ENCODE data around the gene CASD1.

The CASD1 gene

DNA sequence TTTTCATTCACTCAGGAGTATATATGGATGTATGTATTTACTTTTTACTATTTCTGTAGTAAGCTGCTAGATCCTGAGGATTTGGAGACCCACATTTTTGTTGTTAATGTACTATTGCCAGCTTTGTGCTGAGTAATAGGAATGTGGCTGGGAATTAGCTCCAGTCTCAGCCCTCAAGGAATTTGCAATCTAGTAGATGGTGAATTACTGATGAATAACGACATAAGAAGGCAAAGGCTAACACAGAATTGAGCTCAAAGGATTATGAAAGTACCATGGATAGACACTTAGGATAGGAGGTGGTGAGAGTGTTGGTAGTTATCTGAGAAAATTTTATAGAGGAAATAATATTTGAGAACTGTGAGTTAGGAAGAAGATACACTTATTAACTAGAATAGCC, 19.9 kb downstream of the CASD1 start:
- no peak for TF ChIP-seq EZH2phosphoT487 (IDR thresholded peaks at IDR 0.05; ENCODE audit: borderline replicate concordance, low read length)
- TF ChIP-seq, protein P1, sequence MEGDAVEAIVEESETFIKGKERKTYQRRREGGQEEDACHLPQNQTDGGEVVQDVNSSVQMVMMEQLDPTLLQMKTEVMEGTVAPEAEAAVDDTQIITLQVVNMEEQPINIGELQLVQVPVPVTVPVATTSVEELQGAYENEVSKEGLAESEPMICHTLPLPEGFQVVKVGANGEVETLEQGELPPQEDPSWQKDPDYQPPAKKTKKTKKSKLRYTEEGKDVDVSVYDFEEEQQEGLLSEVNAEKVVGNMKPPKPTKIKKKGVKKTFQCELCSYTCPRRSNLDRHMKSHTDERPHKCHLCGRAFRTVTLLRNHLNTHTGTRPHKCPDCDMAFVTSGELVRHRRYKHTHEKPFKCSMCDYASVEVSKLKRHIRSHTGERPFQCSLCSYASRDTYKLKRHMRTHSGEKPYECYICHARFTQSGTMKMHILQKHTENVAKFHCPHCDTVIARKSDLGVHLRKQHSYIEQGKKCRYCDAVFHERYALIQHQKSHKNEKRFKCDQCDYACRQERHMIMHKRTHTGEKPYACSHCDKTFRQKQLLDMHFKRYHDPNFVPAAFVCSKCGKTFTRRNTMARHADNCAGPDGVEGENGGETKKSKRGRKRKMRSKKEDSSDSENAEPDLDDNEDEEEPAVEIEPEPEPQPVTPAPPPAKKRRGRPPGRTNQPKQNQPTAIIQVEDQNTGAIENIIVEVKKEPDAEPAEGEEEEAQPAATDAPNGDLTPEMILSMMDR (IDR thresholded peaks at IDR 0.05; ENCODE audit: low read depth, low read length, poor library complexity, severe bottlenecking), result no peak
- H3K36me3 ChIP-seq (ENCODE audit: control insufficient read depth, low read length), result peaks cover 48% of the 10 kb centered on the region
- no peak overlapping the region for H3K4me3 ChIP-seq (ENCODE audit: low read length)
- H3K79me2 ChIP-seq (ENCODE audit: control insufficient read depth, low read length), result no peaks in the 10 kb centered on the region
- H3K27ac ChIP-seq (ENCODE audit: low read depth, low read length), result no peak overlapping the region; the same call in 1 of the 2 replicates
- H3F3A ChIP-seq (ENCODE audit: control insufficient read depth, insufficient read depth), result no peaks in the 10 kb centered on the region
- peaks cover 15% of the 10 kb centered on the region for H3K4me1 ChIP-seq (ENCODE audit: control insufficient read depth, low read length)
- H3K27me3 ChIP-seq (ENCODE audit: control insufficient read depth, low read length), result no peaks in the 10 kb centered on the region
- no peaks in the 10 kb centered on the region for H3K9me3 ChIP-seq (ENCODE audit: control insufficient read depth, insufficient read depth, low read length)
- H3K9me2 ChIP-seq (replicated peaks; ENCODE audit: control insufficient read depth, low read length), result no peaks in the 10 kb centered on the region
- H3K4me2 ChIP-seq (ENCODE audit: low read length), result peak overlapping the region; percentile 15; the same call in 1 of the 2 replicates
- H4K20me1 ChIP-seq (ENCODE audit: control insufficient read depth, insufficient read depth, low read depth, low read length), result no peaks in the 10 kb centered on the region

DNA sequence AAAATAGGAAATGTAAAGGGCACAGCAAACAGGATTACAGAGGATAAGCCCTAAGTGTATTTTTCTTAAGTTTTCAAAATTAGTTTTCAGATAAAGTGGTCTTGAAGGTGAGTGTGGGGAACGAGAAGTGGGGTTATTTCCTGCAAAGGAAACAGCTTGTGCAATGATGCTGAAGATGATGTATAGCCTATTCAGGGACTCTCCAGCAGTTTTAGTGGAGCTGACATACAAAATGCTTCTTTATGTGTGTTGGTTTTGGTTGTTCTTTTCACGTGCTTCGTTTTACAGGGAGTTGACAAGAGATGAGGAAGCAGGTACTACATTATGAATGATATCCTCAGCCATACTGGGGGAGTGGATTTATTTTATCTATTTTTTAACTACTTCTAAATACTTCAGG, 20.5 kb downstream of the CASD1 start:
- Histone ChIP-seq H3K79me2 (ENCODE audit: control insufficient read depth, low read length) (no peaks in the 10 kb centered on the region), H3K27ac (ENCODE audit: low read depth, low read length) (no peak overlapping the region; the same call in 1 of the 2 replicates), H3K4me1 (ENCODE audit: control insufficient read depth, low read length) (peaks cover 15% of the 10 kb centered on the region), H3K36me3 (ENCODE audit: control insufficient read depth, low read length) (peaks cover 53% of the 10 kb centered on the region), H3K9me3 (ENCODE audit: control insufficient read depth, insufficient read depth, low read length) (no peaks in the 10 kb centered on the region), H3K9me2 (replicated peaks; ENCODE audit: control insufficient read depth, low read length) (no peaks in the 10 kb centered on the region), H4K20me1 (ENCODE audit: control insufficient read depth, insufficient read depth, low read depth, low read length) (no peaks in the 10 kb centered on the region), H3K27me3 (ENCODE audit: control insufficient read depth, low read length) (no peaks in the 10 kb centered on the region), H3K4me3 (ENCODE audit: low read length) (no peak overlapping the region), H3F3A (ENCODE audit: control insufficient read depth, insufficient read depth) (no peaks in the 10 kb centered on the region), H3K4me2 (ENCODE audit: low read length) (peak overlapping the region; percentile 15; the same call in 1 of the 2 replicates)
- TF ChIP-seq EZH2phosphoT487 (IDR thresholded peaks at IDR 0.05; ENCODE audit: borderline replicate concordance, low read length), result no peak
- TF ChIP-seq, protein P1 (IDR thresholded peaks at IDR 0.05; ENCODE audit: low read depth, low read length, poor library complexity, severe bottlenecking), result no peak

- peaks cover 15% of the 10 kb centered on the region for H3K4me1 ChIP-seq (ENCODE audit: control insufficient read depth, low read length)
- H3K27ac ChIP-seq (ENCODE audit: low read depth, low read length), result no peak overlapping the region
- H3K9me3 ChIP-seq (ENCODE audit: control insufficient read depth, insufficient read depth, low read length), result no peaks in the 10 kb centered on the region
- TF ChIP-seq, protein P1 (IDR thresholded peaks at IDR 0.05; ENCODE audit: low read depth, low read length, poor library complexity, severe bottlenecking), result no peak
- TF ChIP-seq EZH2phosphoT487 (IDR thresholded peaks at IDR 0.05; ENCODE audit: borderline replicate concordance, low read length), result no peak
- H3K79me2 ChIP-seq (ENCODE audit: control insufficient read depth, low read length), result no peaks in the 10 kb centered on the region
- H3K4me3 ChIP-seq (ENCODE audit: low read length), result no peak overlapping the region
- peaks cover 63% of the 10 kb centered on the region for H3K36me3 ChIP-seq (ENCODE audit: control insufficient read depth, low read length)
- no peaks in the 10 kb centered on the region for H3K9me2 ChIP-seq (replicated peaks; ENCODE audit: control insufficient read depth, low read length)
- no peaks in the 10 kb centered on the region for H4K20me1 ChIP-seq (ENCODE audit: control insufficient read depth, insufficient read depth, low read depth, low read length)
- H3K27me3 ChIP-seq (ENCODE audit: control insufficient read depth, low read length), result no peaks in the 10 kb centered on the region
- no peak overlapping the region for H3K4me2 ChIP-seq (ENCODE audit: low read length)
- no peaks in the 10 kb centered on the region for H3F3A ChIP-seq (ENCODE audit: control insufficient read depth, insufficient read depth)
Measured at GRCh38 chr7:94532676-94533075, 23.1 kb downstream of the CASD1 start.
